SK-N-SH (cell line): ENCODE results near the gene TMEM191C. TPM values are rescaled to one million over a fixed set of nuclear protein-coding genes. Genes with fewer than 3 reads are reported as not detected.

ENCODE experiments used
- CTCF ChIA-PET: fragments of 300-600, 350-600 bp; formaldehyde crosslinking; extraction: SDS; loops from one replicate; lab custom pipeline; 2021; lab: Yijun Ruan, JAX
- POLR2A ChIA-PET: fragments of 350-600 bp; sonication (Branson Sonifier 250); formaldehyde crosslinking; extraction: SDS; loops from one replicate; lab custom pipeline; 2020; ENCODE audit warnings: antibody characterized with exemption, inconsistent platforms; lab: Yijun Ruan, JAX
- DNase-seq: peaks from one replicate; pipeline ENCODE4 v3.0.0; 2012
- H2AFZ ChIP-seq: fragments of 200-600 bp; sonication (generic); 2 replicates; pipeline ENCODE4 v1.8.1; 2016; ENCODE audit warnings: antibody characterized with exemption, mild to moderate bottlenecking, low read depth
- H3F3A ChIP-seq: fragments of 200-600 bp; sonication (generic); replicated peaks from 2 replicates; pipeline ENCODE3; 2016; ENCODE audit warnings: antibody characterized with exemption, mild to moderate bottlenecking; ENCODE audit not compliant: insufficient read depth
- H3K27ac ChIP-seq, 2 experiments: fragments of 200-500 bp in 1 of 2; fragments of 200-600 bp in 1 of 2; sonication (Bioruptor generic) in 1 of 2; sonication (generic), shearing (Covaris generic) in 1 of 2; 2 replicates each; pipeline versions ENCODE4 v1.5.1 to v1.6.1; 2014 to 2016; ENCODE audit warnings: low read depth in 2 of 2, inconsistent platforms in 1 of 2, low read length in 1 of 2, mild to moderate bottlenecking in 1 of 2, mixed read lengths in 1 of 2
- H3K27me3 ChIP-seq: fragments of 200-600 bp; sonication (generic), shearing (Covaris generic); 2 replicates; pipeline ENCODE4 v1.6.1; 2016; ENCODE audit warnings: mixed run types; ENCODE audit not compliant: insufficient read depth
- H3K36me3 ChIP-seq, 2 experiments: fragments of 200-500 bp in 1 of 2; fragments of 200-600 bp in 1 of 2; sonication (Bioruptor generic) in 1 of 2; sonication (generic) in 1 of 2; replicated peaks in 1 of 2; 2 replicates each; pipeline versions ENCODE3 to v1.5.1; 2014 to 2016; ENCODE audit warnings: low read length in 1 of 2, mild to moderate bottlenecking in 1 of 2; ENCODE audit not compliant: insufficient read depth in 2 of 2, control insufficient read depth in 1 of 2
- H3K4me1 ChIP-seq, 2 experiments: fragments of 200-500 bp in 1 of 2; fragments of 200-600 bp in 1 of 2; sonication (Bioruptor generic) in 1 of 2; sonication (generic), shearing (Covaris generic) in 1 of 2; 2 replicates each; pipeline versions ENCODE4 v1.5.1 to v1.6.1; 2014 to 2016; ENCODE audit warnings: low read depth in 1 of 2, low read length in 1 of 2, mixed run types in 1 of 2; ENCODE audit not compliant: insufficient read depth in 2 of 2, control insufficient read depth in 1 of 2
- H3K4me2 ChIP-seq: fragments of 200-600 bp; sonication (generic), shearing (Covaris generic); 2 replicates; pipeline ENCODE4 v1.6.1; 2017; ENCODE audit warnings: mixed run types
- H3K4me3 ChIP-seq, 2 experiments: fragments of 200-500 bp in 1 of 2; fragments of 200-600 bp in 1 of 2; sonication (Bioruptor generic) in 1 of 2; sonication (generic), shearing (Covaris generic) in 1 of 2; 2 replicates each; pipeline versions ENCODE4 v1.5.1 to v1.8.1; 2014 to 2016; ENCODE audit warnings: low read depth in 2 of 2, inconsistent platforms in 1 of 2, low read length in 1 of 2, mild to moderate bottlenecking in 1 of 2, mixed read lengths in 1 of 2, moderate library complexity in 1 of 2
- H3K79me2 ChIP-seq: fragments of 200-600 bp; sonication (generic); 2 replicates; pipeline ENCODE4 v1.8.1; 2017; ENCODE audit warnings: mild to moderate bottlenecking; ENCODE audit not compliant: insufficient read depth
- H3K9ac ChIP-seq: fragments of 200-600 bp; sonication (generic); 2 replicates; pipeline ENCODE4 v1.6.1; 2017; ENCODE audit warnings: mixed run types
- H3K9me2 ChIP-seq: fragments of 200-600 bp; sonication (generic); 2 replicates; pipeline ENCODE4 v1.6.1; 2017; ENCODE audit warnings: mixed run types
- H3K9me3 ChIP-seq: fragments of 200-600 bp; sonication (generic); 2 replicates; pipeline ENCODE4 v1.6.1; 2017; ENCODE audit warnings: mixed run types, mild to moderate bottlenecking, moderate library complexity
- H4K20me1 ChIP-seq: fragments of 200-600 bp; sonication (generic); 2 replicates; pipeline ENCODE4 v1.6.1; 2017; ENCODE audit warnings: mild to moderate bottlenecking, mixed run types; ENCODE audit not compliant: insufficient read depth
- CHD2 ChIP-seq: fragments of 150-350 bp; IDR thresholded peaks from 2 replicates; pipeline ENCODE4 v1.6.1; 2018; ENCODE audit warnings: low read length; ENCODE audit not compliant: partially characterized antibody
- ELF1 ChIP-seq: IDR thresholded peaks from 2 replicates; pipeline ENCODE4 v1.4.0; 2012
- FOXJ3 ChIP-seq: sonication (generic); formaldehyde crosslinking; IDR thresholded peaks from 2 replicates; pipeline ENCODE4 v1.5.1; 2020; ENCODE audit warnings: mild to moderate bottlenecking, missing genetic modification reagents
- FOXM1 ChIP-seq: IDR thresholded peaks from 2 replicates; pipeline ENCODE4 v1.4.0; 2012; ENCODE audit warnings: low read depth, mild to moderate bottlenecking
- GABPA ChIP-seq: IDR thresholded peaks from 2 replicates; pipeline ENCODE4 v1.4.0; 2012; ENCODE audit warnings: low read depth, mild to moderate bottlenecking
- GATA2 ChIP-seq: sonication (generic); formaldehyde crosslinking; IDR thresholded peaks from 2 replicates; pipeline ENCODE4 v1.5.0; 2020; ENCODE audit warnings: mild to moderate bottlenecking, missing genetic modification reagents
- NRF1 ChIP-seq: IDR thresholded peaks from 2 replicates; pipeline ENCODE4 v1.6.1; 2012; ENCODE audit warnings: low read depth, mild to moderate bottlenecking, low read length
- PBX3 ChIP-seq: IDR thresholded peaks from 2 replicates; pipeline ENCODE4; 2012
- POLR2AphosphoS5 ChIP-seq: IDR thresholded peaks from 2 replicates; pipeline ENCODE4 v1.6.1; 2012; ENCODE audit warnings: low read depth, low read length
- RAD21 ChIP-seq: IDR thresholded peaks from 2 replicates; pipeline ENCODE4 v1.6.1; 2012; ENCODE audit warnings: mild to moderate bottlenecking, low read length
- TAF1 ChIP-seq: IDR thresholded peaks from 2 replicates; pipeline ENCODE4 v1.6.1; 2012; ENCODE audit warnings: low read depth, mild to moderate bottlenecking, low read length, moderate library complexity, borderline replicate concordance
- TEAD4 ChIP-seq: IDR thresholded peaks from 2 replicates; pipeline ENCODE4 v1.4.0; 2012; ENCODE audit warnings: mild to moderate bottlenecking, borderline replicate concordance; ENCODE audit not compliant: insufficient read depth
- USF2 ChIP-seq: fragments of 150-350 bp; IDR thresholded peaks from 2 replicates; pipeline ENCODE4 v1.6.1; 2017; ENCODE audit warnings: antibody characterized with exemption, low read length, low read depth, borderline replicate concordance
- YY1 ChIP-seq: IDR thresholded peaks from 2 replicates; pipeline ENCODE4 v1.4.0; 2012; ENCODE audit warnings: low read depth, mild to moderate bottlenecking
- WGBS: methylation state at CpG from one replicate; pipeline ENCODE4 v1.1.6; 2017; ENCODE audit warnings: low lambda C conversion rate; 5-methylcytosine and 5-hydroxymethylcytosine counted together
- polyA plus RNA-seq, 3 experiments: library from polyadenylated mRNA; depleted of rRNA; stranded (reverse); fragments of >200 nt; gene quantifications; 2 replicates each; pipeline ENCODE4 v1.2.3, GENCODE V29; 2012
- TF ChIP-seq, protein P1 (sequence below): IDR thresholded peaks from 2 replicates; pipeline ENCODE4 v1.4.0; 2012; ENCODE audit warnings: low read depth, borderline replicate concordance
- TF ChIP-seq, protein P2 (sequence below): IDR thresholded peaks from 2 replicates; pipeline ENCODE4 v1.4.0; 2012; ENCODE audit warnings: low read depth

TMEM191C gene
- polyA plus RNA-seq, 1 of the 3 experiments (the other 2 are of a cell fraction) = 3.4 TPM

DNA sequence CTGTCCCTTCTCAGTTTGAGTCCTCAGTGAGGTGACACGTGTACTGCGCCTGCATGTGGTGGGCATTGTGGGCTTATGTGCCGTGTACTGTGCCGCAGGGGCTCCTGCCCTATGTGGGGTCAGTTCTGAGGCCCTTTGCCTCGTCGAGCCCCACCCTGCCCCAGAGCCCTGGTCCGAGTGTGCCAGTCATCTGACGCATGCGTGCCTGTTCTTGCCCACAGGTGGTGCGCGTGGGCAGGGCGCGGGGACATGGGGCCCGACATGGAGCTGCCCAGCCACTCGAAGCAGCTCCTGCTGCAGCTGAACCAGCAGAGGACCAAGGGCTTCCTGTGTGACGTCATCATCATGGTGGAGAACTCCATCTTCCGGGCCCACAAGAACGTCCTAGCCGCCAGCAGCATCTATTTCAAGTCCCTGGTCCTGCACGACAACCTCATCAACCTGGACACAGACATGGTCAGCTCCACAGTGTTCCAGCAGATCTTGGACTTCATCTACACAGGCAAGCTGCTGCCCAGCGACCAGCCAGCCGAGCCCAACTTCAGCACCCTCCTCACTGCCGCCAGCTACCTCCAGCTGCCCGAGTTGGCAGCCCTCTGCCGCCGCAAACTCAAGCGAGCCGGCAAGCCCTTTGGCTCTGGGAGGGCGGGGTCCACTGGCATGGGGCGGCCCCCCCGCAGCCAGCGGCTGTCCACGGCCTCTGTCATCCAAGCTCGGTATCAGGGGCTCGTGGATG is 22.3 kb upstream of the TMEM191C start (continued):
- TF ChIP-seq, protein P1, sequence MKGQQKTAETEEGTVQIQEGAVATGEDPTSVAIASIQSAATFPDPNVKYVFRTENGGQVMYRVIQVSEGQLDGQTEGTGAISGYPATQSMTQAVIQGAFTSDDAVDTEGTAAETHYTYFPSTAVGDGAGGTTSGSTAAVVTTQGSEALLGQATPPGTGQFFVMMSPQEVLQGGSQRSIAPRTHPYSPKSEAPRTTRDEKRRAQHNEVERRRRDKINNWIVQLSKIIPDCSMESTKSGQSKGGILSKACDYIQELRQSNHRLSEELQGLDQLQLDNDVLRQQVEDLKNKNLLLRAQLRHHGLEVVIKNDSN = no peak
- TF ChIP-seq TEAD4 (no peak), FOXM1 (no peak), NRF1 (no peak), GABPA (no peak), YY1 (no peak)

DNA sequence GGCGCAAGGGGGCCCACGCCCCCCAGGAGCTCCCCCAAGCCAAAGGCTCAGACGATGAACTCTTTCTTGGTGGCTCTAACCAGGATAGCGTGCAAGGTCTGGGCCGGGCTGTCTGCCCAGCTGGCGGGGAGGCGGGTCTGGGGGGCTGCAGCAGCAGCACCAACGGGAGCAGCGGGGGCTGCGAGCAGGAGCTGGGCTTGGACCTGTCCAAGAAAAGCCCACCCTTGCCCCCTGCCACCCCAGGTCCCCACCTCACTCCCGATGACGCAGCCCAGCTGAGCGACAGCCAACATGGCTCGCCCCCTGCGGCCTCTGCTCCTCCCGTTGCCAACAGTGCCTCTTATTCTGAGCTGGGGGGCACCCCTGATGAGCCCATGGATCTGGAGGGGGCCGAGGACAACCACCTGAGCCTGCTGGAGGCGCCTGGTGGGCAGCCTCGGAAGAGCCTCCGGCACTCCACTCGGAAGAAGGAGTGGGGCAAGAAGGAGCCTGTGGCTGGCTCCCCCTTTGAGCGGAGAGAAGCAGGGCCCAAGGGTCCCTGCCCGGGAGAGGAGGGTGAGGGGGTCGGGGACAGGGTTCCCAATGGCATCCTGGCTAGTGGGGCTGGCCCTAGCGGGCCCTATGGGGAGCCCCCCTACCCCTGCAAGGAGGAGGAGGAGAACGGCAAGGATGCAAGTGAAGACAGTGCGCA is 21.6 kb upstream of the TMEM191C start:
- Histone ChIP-seq H3K9me3 (no peaks in the 10 kb centered on the region), H2AFZ (no peak overlapping the region), H3K4me3 (no peak overlapping the region), H3K27ac (no peak overlapping the region), H3K27me3 (no peaks in the 10 kb centered on the region), H3K79me2 (0 out of 2 replicates have a peak, but pooled peaks cover 5% of the 10 kb centered on the region), H3K9ac (no peak overlapping the region), H3K4me2 (no peak overlapping the region), H3K36me3 (peaks cover 0 to 27% of the 10 kb centered on the region in 2 experiments), H4K20me1 (peaks cover 18% of the 10 kb centered on the region; the same call in 1 of the 2 replicates), H3K4me1 (no peaks in the 10 kb centered on the region; a peak in 1 of 4 replicates), H3K9me2 (no peaks in the 10 kb centered on the region), H3F3A (no peaks in the 10 kb centered on the region)
- TF ChIP-seq RAD21 (no peak), TAF1 (no peak), GATA2 (CRISPR knock-in tag) (no peak), CHD2 (no peak), FOXJ3 (CRISPR knock-in tag) (no peak), TEAD4 (no peak), USF2 (no peak), GABPA (no peak), ELF1 (no peak), POLR2AphosphoS5 (no peak), PBX3 (no peak)
- TF ChIP-seq, protein P2, sequence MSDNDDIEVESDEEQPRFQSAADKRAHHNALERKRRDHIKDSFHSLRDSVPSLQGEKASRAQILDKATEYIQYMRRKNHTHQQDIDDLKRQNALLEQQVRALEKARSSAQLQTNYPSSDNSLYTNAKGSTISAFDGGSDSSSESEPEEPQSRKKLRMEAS = no peak
- no peak for DNase-seq
- WGBS = 90% methylated on average over 8 of the region's 27 CpGs
- ChIA-PET POLR2A (no interaction called here), CTCF (interaction anchor here (1.4 kb wide), 1 partner anchor 184 kb away, joined by 3 read pairs; no protein-coding TSS in a partner anchor)
